RKO (cell line): ENCODE measurements around the gene FBXO11.
"Not testable (repeated sequence)": the region's sequence is repeated elsewhere in the genome, so short reads cannot be mapped to it uniquely, and the experiment has no call there.

Experiments
- DNase-seq: peaks from one replicate; pipeline ENCODE4 v3.0.0-alpha.2; 2016; ENCODE audit warnings: low spot score

Gene FBXO11

GRCh38 chr2:47897883-47898731 lies 8.2 kb downstream of the FBXO11 start:
- DNase-seq = peak; percentile 41

- not testable (repeated sequence) for DNase-seq
Measured at GRCh38 chr2:47897191-47897882, 9.0 kb downstream of the FBXO11 start.

GRCh38 chr2:47896450-47896968 lies 9.8 kb downstream of the FBXO11 start:
- DNase-seq = no peak

GRCh38 chr2:47893771-47894170 lies 12.5 kb downstream of the FBXO11 start:
- DNase-seq = no peak

- DNase-seq = no peak
Measured at GRCh38 chr2:47892338-47892730, 14.0 kb downstream of the FBXO11 start.

GRCh38 chr2:47891369-47892337 lies 14.6 kb downstream of the FBXO11 start:
- DNase-seq = no peak

GRCh38 chr2:47890711-47891368 lies 15.5 kb downstream of the FBXO11 start:
- DNase-seq = no peak

- DNase-seq = no peak
Measured at GRCh38 chr2:47888581-47889280, 17.6 kb downstream of the FBXO11 start.

GRCh38 chr2:47876912-47877311 lies 29.4 kb downstream of the FBXO11 start:
- DNase-seq = no peak

- DNase-seq = no peak
Measured at GRCh38 chr2:47872941-47873340, 33.4 kb downstream of the FBXO11 start.

GRCh38 chr2:47870641-47871540 lies 35.4 kb downstream of the FBXO11 start:
- no peak for DNase-seq

- no peak for DNase-seq
Measured at GRCh38 chr2:47869859-47870595, 36.3 kb downstream of the FBXO11 start.

- DNase-seq = no peak
Measured at GRCh38 chr2:47868611-47869352, 37.5 kb downstream of the FBXO11 start.

GRCh38 chr2:47867205-47867604 lies 39.1 kb downstream of the FBXO11 start:
- DNase-seq = peak; percentile 92

- DNase-seq = no peak
Measured at GRCh38 chr2:47864566-47864965, 41.7 kb downstream of the FBXO11 start.

GRCh38 chr2:47862949-47863348 lies 43.3 kb downstream of the FBXO11 start:
- no peak for DNase-seq

GRCh38 chr2:47853067-47853777 lies 53.1 kb downstream of the FBXO11 start:
- not testable (repeated sequence) for DNase-seq

- DNase-seq = no peak
Measured at GRCh38 chr2:47850198-47850597, 56.1 kb downstream of the FBXO11 start.
